ENCODE measurements around the gene CCL22. TPM values are rescaled to one million over a fixed set of nuclear protein-coding genes. Genes with fewer than 3 reads are reported as not detected.

Gene CCL22
- total and polyA plus RNA-seq, 4 donors = 0.08 to 0.29 (median 0.24) TPM; not detected in 1

Other genes starting within 250 kb of the CCL22 start
- gene PSME3IP1, start 172.7 kb upstream of the CCL22 start, total RNA-seq = 10 to 100 TPM; 59.8 to 85.7 TPM
- 10 to 100 TPM; 34.9 to 90.8 TPM for gene PSME3IP1, start 172.7 kb upstream of the CCL22 start, polyA plus RNA-seq
- gene RSPRY1, start 172.5 kb upstream of the CCL22 start, total RNA-seq = 10 to 100 TPM; 30.9 to 32.5 TPM
- gene RSPRY1, start 172.5 kb upstream of the CCL22 start, polyA plus RNA-seq = 10 to 100 TPM; 10.4 to 12.7 TPM
- gene ARL2BP, start 113.5 kb upstream of the CCL22 start, total RNA-seq = 10 to 100 TPM; 39.1 to 47.5 TPM
- gene ARL2BP, start 113.5 kb upstream of the CCL22 start, polyA plus RNA-seq = 10 to 100 TPM; 42.1 to 65.4 TPM
- gene PLLP, start 74.1 kb upstream of the CCL22 start, total RNA-seq = 1 to 10 TPM; 2.2 to 2.6 TPM
- gene PLLP, start 74.1 kb upstream of the CCL22 start, polyA plus RNA-seq = 1 to 10 TPM; 3.0 to 7.6 TPM
- gene CX3CL1, start 13.7 kb downstream of the CCL22 start, total RNA-seq = 10 to 100 TPM; 45.5 to 47.5 TPM
- 10 to 100 TPM; 17.5 to 62.5 TPM for gene CX3CL1, start 13.7 kb downstream of the CCL22 start, polyA plus RNA-seq
- under 1 TPM in 1 of 2 donors, not detected in 1; 0.94 TPM for gene CCL17, start 46.0 kb downstream of the CCL22 start, total RNA-seq
- gene CCL17, start 46.0 kb downstream of the CCL22 start, polyA plus RNA-seq = not detected
- gene CIAPIN1, start 88.6 kb downstream of the CCL22 start, total RNA-seq = 10 to 100 TPM; 26.7 to 27.4 TPM
- gene CIAPIN1, start 88.6 kb downstream of the CCL22 start, polyA plus RNA-seq = 10 to 100 TPM; 16.3 to 21.6 TPM
- gene COQ9, start 88.7 kb downstream of the CCL22 start, total RNA-seq = 10 to 100 TPM; 22.0 to 29.4 TPM
- gene COQ9, start 88.7 kb downstream of the CCL22 start, polyA plus RNA-seq = 10 to 100 TPM; 28.9 to 48.2 TPM
- 10 to 100 TPM; 43.8 to 49.7 TPM for gene POLR2C, start 103.9 kb downstream of the CCL22 start, total RNA-seq
- gene POLR2C, start 103.9 kb downstream of the CCL22 start, polyA plus RNA-seq = 10 to 100 TPM; 49.3 to 55.3 TPM
- gene DOK4, start 127.7 kb downstream of the CCL22 start, total RNA-seq = 10 to 100 TPM; 35.5 to 44.5 TPM
- gene DOK4, start 127.7 kb downstream of the CCL22 start, polyA plus RNA-seq = 10 to 100 TPM; 26.4 to 54.1 TPM
- gene CCDC102A, start 177.8 kb downstream of the CCL22 start, total RNA-seq = 10 to 100 TPM; 15.3 to 21.9 TPM
- gene CCDC102A, start 177.8 kb downstream of the CCL22 start, polyA plus RNA-seq = 10 to 100 TPM; 12.9 to 14.1 TPM
- under 1 TPM; 0.26 to 0.69 TPM for gene ADGRG5, start 183.9 kb downstream of the CCL22 start, total RNA-seq
- under 1 TPM in 1 of 2 donors, not detected in 1; 0.63 TPM for gene ADGRG5, start 183.9 kb downstream of the CCL22 start, polyA plus RNA-seq

Data from aorta (tissue), 4 donors.